Dermis lymphatic vessel endothelial cell (primary cell): ENCODE results near the gene MCTP2. TPM values are rescaled to one million over a fixed set of nuclear protein-coding genes. Genes with fewer than 3 reads are reported as not detected.

Experiments
- total RNA-seq: library from RNA; depleted of rRNA; stranded (reverse); fragments of >200 nt; gene quantifications from 2 replicates; pipeline ENCODE4 v1.2.1, GENCODE V29; 2014

MCTP2 gene, protein sequence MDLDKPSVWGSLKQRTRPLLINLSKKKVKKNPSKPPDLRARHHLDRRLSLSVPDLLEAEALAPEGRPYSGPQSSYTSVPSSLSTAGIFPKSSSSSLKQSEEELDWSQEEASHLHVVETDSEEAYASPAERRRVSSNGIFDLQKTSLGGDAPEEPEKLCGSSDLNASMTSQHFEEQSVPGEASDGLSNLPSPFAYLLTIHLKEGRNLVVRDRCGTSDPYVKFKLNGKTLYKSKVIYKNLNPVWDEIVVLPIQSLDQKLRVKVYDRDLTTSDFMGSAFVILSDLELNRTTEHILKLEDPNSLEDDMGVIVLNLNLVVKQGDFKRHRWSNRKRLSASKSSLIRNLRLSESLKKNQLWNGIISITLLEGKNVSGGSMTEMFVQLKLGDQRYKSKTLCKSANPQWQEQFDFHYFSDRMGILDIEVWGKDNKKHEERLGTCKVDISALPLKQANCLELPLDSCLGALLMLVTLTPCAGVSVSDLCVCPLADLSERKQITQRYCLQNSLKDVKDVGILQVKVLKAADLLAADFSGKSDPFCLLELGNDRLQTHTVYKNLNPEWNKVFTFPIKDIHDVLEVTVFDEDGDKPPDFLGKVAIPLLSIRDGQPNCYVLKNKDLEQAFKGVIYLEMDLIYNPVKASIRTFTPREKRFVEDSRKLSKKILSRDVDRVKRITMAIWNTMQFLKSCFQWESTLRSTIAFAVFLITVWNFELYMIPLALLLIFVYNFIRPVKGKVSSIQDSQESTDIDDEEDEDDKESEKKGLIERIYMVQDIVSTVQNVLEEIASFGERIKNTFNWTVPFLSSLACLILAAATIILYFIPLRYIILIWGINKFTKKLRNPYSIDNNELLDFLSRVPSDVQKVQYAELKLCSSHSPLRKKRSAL
- 3.1 and 11.3 TPM in 2 replicates for total RNA-seq

GRCh38 chr15:94230883-94231722, at the start of gene MCTP2:
Gene MCTP2 (plus strand): TSS chr15:94231561. CDS start chr15:94298266, 66,705 bp downstream.

